ES-I3 (cell line): ENCODE data around the gene ZNF76.

Experiments
- H3K36me3 ChIP-seq: 2 replicates; pipeline ENCODE4 v1.6.1; 2013; ENCODE audit warnings: mild to moderate bottlenecking, low read length, control low read depth, moderate library complexity; ENCODE audit not compliant: insufficient read depth
- H3K4me1 ChIP-seq: 2 replicates; pipeline ENCODE4 v1.6.1; 2013; ENCODE audit warnings: mild to moderate bottlenecking, control low read depth, low read length; ENCODE audit not compliant: insufficient read depth
- H3K9ac ChIP-seq: 2 replicates; pipeline ENCODE4 v1.6.1; 2013; ENCODE audit warnings: low read depth, mild to moderate bottlenecking, low read length, moderate library complexity
- H3K9me3 ChIP-seq: 2 replicates; pipeline ENCODE4 v1.6.1; 2013; ENCODE audit warnings: mild to moderate bottlenecking, low read length, moderate library complexity; ENCODE audit not compliant: control insufficient read depth, insufficient read depth

Gene ZNF76

DNA sequence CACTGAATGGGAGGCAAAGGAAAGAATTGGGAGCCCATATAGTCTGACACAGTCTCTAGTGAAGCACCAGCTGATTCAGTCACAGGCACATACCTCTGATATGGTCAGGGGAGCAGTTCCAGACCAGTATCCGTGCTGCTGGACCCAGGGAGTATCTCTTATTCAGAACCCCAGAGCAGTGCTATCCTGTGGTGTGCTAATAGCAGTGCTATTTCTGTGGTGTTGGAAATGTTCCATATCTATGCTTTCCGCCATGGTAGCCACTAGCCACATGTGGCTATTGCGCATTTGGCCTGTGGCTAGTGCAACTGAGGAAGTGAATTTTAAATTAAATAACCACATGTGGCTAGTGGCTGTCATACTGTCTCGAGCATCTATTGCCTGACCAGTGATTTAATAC, 34.8 kb upstream of the ZNF76 start:
- H3K36me3 ChIP-seq: no peaks in the 10 kb centered on the region
- H3K9ac ChIP-seq: no peak overlapping the region
- no peaks in the 10 kb centered on the region for H3K9me3 ChIP-seq
- peaks cover 3% of the 10 kb centered on the region; the same call in 1 of the 2 replicates for H3K4me1 ChIP-seq

DNA sequence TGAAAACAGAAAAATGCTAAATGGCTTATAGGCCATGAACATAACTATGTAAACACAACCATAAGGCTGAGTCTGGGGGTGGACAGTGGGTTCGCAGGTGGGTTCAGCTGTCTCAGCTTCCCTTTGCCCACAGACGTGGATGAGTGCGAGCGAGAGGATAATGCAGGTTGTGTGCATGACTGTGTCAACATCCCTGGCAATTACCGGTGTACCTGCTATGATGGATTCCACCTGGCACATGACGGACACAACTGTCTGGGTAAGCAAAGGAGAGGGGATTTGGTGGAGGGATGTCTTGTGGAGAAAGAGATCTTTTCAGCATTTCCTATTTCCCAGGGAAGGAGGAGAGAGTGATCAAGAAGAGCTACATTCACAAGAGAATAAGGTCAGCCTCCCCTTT, 31.1 kb upstream of the ZNF76 start:
- Histone ChIP-seq H3K4me1 (no peaks in the 10 kb centered on the region), H3K9ac (no peak overlapping the region), H3K36me3 (no peaks in the 10 kb centered on the region), H3K9me3 (no peaks in the 10 kb centered on the region)

DNA sequence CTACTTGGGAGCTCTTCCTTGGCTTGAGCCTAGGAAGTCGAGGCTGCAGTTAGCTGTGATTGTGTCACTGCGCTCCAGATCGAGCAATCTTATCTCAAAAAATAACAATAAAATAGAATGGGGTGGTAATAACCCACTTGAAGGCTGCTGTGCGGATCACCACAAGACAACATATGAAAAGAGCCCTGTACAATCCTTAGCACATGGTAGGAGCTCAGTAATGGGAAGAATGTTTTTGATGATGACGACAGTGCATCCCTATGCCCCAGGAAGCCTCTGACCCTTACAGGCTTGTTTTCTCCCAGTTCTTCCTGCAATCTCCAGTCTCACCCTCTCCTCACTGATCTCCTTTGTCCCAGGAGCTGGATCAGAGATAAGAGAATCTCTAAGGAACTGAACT, 30.2 kb upstream of the ZNF76 start:
- Histone ChIP-seq H3K36me3 (no peaks in the 10 kb centered on the region), H3K4me1 (no peaks in the 10 kb centered on the region), H3K9me3 (no peaks in the 10 kb centered on the region), H3K9ac (no peak overlapping the region)

DNA sequence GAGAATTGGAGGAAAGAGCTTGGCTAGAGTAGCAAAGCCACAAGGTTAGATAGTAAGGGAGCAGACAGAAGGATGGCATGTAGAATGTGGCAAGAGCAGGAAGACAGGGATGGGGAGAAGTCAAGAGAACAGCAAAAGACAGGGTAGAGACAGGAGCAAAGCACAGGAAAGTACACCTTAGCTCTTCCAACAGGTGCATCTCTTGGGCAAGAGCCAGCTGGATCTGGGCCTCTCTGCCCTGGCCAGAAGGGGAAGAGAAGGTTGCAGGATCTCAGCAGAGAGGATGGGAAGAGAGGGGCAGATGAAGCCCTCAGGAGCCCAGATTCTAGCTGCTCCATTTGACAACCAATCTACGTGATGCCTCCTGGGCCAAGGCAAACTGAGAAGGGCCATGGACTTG, 29.0 kb upstream of the ZNF76 start:
- Histone ChIP-seq H3K4me1 (no peaks in the 10 kb centered on the region), H3K36me3 (no peaks in the 10 kb centered on the region), H3K9ac (no peak overlapping the region), H3K9me3 (peaks cover 5% of the 10 kb centered on the region; the same call in 1 of the 2 replicates)

DNA sequence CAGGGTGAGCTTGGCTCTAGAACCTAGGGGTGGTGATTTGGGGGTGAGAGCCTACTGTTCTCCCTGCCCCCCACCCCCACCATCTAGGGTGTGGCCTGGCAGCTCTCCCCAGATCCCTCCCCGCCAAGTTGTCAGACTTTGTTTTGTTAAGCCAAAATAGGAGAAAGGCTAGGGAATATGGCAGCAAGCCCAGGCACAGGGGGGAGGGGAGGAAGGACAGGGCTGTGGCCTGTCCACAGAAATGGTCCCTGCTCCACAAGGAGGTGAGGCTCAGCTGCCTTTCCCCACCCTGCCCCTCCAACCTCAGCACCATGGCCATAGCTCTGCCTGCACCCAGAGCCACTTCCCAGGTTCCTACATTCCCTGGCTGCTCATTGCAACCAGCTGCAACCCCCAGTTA, 28.6 kb upstream of the ZNF76 start:
- H3K9ac ChIP-seq: no peak overlapping the region
- H3K4me1 ChIP-seq: no peaks in the 10 kb centered on the region
- peaks cover 5% of the 10 kb centered on the region; the same call in 1 of the 2 replicates for H3K9me3 ChIP-seq
- H3K36me3 ChIP-seq: no peaks in the 10 kb centered on the region

DNA sequence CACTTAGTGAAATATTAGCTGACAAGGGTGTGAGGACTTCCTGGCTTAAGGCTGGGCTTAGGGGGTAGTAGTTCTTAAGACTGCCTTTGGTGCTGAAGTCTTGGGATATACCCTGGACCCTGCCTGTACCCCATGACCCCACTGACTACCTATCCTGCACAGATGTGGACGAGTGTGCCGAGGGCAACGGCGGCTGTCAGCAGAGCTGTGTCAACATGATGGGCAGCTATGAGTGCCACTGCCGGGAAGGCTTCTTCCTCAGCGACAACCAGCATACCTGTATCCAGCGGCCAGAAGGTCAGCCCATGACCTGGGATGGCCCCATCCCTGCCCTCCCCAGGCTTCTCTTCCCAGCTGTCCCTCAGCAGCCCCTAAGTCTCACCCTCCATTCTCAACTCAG, 28.0 kb upstream of the ZNF76 start:
- Histone ChIP-seq H3K9ac (no peak overlapping the region), H3K9me3 (peaks cover 5% of the 10 kb centered on the region; the same call in 1 of the 2 replicates), H3K36me3 (no peaks in the 10 kb centered on the region), H3K4me1 (no peaks in the 10 kb centered on the region)

DNA sequence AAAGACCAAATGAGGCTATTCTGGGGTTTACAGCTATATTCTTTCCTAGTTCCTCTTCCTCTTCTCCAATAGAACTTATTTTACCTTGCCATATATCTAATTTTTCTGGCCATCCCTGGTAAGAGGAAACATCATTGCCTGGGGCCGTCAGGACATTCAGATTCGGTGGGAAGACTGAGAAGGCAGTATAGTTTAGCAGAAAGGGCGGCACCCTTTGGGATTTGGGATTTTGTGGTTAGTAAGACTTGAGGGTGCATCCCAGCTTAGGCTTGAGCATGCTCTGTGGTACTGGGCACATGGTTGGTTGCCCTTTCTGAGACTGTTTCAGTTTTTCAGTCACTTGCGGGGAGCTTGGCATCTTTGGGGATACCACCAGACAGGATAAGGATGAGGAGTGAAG, 24.6 kb upstream of the ZNF76 start:
- Histone ChIP-seq H3K4me1 (peaks cover 24% of the 10 kb centered on the region), H3K9me3 (peaks cover 5% of the 10 kb centered on the region; the same call in 1 of the 2 replicates), H3K9ac (no peak overlapping the region), H3K36me3 (no peaks in the 10 kb centered on the region)

DNA sequence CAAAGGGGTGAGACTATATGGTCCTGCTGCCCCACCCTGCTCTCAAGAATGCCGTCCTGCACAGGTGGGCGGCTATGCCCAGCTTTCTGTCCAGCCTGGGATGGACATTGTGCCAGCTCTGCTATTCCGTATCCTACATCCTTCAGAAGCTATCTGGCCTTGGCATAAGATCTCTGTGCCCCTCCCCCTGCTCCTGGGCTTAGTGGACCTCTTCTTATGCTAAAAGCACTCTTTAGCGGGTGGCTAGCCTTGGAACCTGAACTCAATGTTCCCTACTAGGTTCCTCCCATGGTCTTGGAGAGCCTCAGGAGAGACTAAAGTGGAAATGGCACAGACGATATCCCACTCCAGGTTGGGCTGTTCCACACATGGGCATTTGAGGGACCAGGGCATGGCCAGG, 23.3 kb upstream of the ZNF76 start:
- Histone ChIP-seq H3K36me3 (no peaks in the 10 kb centered on the region), H3K4me1 (peaks cover 25% of the 10 kb centered on the region)

DNA sequence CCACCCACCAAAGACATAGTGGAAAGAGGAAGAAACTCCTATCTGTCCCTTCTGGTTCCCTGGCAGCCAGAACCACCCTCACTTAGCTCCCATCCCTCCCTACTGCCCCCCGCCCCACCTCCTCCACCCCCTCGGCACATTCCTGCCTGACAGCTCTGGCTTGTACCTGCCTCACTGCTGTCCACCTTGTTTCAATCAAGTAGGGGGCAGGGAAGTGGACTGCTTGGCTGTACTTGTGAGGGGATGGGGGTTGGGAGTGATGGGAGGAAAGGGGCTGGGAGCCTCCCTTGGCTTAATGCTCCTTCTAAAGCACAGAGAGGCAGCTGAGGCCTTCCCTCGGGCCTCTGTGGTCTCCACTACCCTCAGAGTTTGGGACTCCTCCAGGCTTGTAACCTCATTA, 22.1 kb upstream of the ZNF76 start:
- H3K36me3 ChIP-seq: no peaks in the 10 kb centered on the region
- H3K4me1 ChIP-seq: peaks cover 29% of the 10 kb centered on the region
- H3K9me3 ChIP-seq: peaks cover 5% of the 10 kb centered on the region; the same call in 1 of the 2 replicates
- no peak overlapping the region for H3K9ac ChIP-seq

More for the DNA sequence above, 23.3 kb upstream of the ZNF76 start:
- peaks cover 5% of the 10 kb centered on the region; the same call in 1 of the 2 replicates for H3K9me3 ChIP-seq
- H3K9ac ChIP-seq: no peak overlapping the region

DNA sequence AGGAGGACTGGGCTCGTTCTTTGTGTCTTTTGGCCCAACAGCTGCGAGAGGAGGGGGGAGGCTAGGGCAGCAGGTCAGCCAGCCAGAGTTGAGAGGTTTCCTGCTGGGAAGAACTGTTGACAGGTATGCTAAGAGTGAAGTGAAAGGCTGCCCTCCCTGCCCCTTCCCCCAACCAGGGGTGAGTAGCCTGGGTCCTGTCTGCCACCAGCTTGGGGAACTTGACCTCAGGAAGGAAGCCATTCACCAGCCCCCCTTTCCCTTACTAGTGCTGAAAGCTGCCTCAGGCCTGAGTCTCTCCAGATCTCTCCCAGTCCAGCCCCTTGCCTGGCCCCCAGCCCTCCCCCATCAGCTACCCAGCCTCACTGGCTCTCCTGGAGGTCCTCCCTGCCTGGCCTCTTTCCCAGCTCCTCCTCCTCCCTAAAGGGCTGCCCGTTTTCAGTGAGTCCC, 20.7 kb upstream of the ZNF76 start:
- H3K9ac ChIP-seq: no peak overlapping the region
- H3K36me3 ChIP-seq: no peaks in the 10 kb centered on the region
- peaks cover 5% of the 10 kb centered on the region; the same call in 1 of the 2 replicates for H3K9me3 ChIP-seq
- H3K4me1 ChIP-seq: peaks cover 29% of the 10 kb centered on the region

DNA sequence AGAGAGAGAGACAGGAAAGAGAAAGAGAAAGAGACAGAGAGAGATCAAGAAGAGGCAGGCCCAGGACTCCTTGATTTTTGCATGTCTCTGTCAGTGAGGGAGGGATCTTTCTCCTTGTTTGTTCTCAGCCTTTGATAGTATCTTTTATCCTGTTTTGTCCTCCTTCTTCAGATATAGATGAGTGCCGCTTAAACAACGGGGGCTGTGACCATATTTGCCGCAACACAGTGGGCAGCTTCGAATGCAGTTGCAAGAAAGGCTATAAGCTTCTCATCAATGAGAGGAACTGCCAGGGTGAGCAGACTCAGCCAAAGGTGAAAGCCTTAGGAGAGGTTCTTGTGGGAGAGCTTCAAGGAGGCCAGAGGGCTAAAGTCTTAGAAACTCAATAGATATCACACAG, 20.0 kb upstream of the ZNF76 start:
- peaks cover 29% of the 10 kb centered on the region for H3K4me1 ChIP-seq
- peaks cover 4% of the 10 kb centered on the region; the same call in 1 of the 2 replicates for H3K9me3 ChIP-seq
- no peak overlapping the region for H3K9ac ChIP-seq
- H3K36me3 ChIP-seq: no peaks in the 10 kb centered on the region

DNA sequence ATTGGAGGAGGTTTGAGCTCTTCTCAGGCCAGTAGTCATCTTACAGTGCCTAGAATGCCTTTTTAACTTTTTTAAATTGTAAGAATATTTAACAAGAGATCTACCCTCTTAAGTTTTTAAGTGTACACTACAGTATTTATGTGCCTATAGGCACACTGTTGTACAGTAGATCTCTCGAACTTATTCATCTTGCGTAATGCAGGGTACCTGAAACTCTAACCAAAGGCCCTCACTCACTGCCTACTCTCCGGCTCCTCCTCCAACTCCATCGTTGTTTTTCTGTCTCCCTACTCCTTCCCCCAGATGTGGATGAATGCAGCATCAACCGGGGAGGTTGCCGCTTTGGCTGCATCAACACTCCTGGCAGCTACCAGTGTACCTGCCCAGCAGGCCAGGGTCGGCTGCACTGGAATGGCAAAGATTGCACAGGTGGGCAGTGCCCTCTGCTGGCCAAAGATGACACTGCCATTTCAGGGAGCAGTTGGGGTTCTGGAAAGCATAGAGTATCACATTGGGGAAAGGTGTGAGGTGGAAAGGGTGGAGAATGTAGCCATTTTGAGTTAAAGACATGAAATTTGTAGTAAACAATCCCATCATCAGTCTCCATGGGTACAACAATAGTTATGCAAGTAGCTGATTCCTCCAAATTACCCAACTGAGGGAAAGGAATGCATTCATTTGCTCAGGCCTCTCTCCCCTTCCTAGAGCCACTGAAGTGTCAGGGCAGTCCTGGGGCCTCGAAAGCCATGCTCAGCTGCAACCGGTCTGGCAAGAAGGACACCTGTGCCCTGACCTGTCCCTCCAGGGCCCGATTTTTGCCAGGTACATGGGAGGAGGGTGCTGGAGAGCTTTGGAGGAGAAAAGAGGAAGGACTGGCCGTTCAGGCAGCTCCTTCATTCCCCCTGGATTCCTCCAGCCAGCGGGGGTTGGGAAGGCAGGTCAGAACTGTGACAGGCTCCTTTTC, 18.4 kb upstream of the ZNF76 start:
- Histone ChIP-seq H3K36me3 (no peaks in the 10 kb centered on the region), H3K4me1 (peaks cover 29% of the 10 kb centered on the region), H3K9ac (no peak overlapping the region), H3K9me3 (no peaks in the 10 kb centered on the region)

DNA sequence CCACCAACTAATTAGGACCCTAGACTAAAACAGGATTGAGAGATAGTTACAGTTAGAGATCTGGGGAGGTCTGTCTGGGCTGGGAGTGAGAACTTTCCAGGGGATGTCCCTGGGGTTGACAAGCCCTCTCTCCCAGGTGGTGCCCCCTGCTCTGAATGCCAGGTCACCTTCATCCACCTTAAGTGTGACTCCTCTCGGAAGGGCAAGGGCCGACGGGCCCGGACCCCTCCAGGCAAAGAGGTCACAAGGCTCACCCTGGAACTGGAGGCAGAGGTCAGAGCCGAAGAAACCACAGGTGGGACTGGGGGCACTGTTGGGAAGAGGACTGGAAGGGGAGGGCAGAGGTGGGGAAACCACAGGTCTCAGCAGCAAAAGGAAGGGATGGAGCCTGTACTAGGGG, 17.0 kb upstream of the ZNF76 start:
- peaks cover 29% of the 10 kb centered on the region for H3K4me1 ChIP-seq
- no peaks in the 10 kb centered on the region for H3K36me3 ChIP-seq
- H3K9ac ChIP-seq: no peak overlapping the region
- no peaks in the 10 kb centered on the region for H3K9me3 ChIP-seq

DNA sequence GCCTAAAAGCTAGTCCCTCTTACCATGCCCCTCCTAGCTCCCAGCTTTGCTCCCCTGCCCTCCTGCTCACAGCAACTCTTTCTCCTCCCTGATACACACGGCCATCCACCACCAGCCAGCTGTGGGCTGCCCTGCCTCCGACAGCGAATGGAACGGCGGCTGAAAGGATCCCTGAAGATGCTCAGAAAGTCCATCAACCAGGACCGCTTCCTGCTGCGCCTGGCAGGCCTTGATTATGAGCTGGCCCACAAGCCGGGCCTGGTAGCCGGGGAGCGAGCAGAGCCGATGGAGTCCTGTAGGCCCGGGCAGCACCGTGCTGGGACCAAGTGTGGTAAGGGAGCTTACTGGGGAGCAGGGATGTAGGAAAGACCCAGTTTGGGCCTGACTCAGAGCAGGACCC, 16.6 kb upstream of the ZNF76 start:
- Histone ChIP-seq H3K4me1 (peaks cover 25% of the 10 kb centered on the region), H3K36me3 (no peaks in the 10 kb centered on the region), H3K9me3 (no peaks in the 10 kb centered on the region), H3K9ac (no peak overlapping the region)

DNA sequence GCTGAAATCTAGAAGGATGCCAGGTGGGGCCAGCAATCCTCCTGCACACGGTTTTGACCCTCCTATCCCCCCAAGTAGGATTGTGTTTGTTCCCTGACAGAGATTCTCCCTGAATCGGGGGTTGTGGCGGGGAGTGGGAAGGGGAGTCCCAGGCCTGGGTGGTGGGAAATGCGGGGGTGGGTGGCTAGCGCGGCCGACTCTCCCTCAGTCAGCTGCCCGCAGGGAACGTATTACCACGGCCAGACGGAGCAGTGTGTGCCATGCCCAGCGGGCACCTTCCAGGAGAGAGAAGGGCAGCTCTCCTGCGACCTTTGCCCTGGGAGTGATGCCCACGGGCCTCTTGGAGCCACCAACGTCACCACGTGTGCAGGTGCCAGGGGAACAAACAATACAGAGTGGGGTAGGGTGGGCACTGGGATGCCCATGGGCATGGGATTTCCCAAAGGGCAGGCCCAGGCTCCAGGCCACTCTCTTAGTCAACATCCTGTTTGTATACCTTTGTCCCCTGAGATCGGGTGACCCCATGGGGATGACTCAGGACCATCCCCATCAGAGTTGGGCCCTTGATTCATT, 16.1 kb upstream of the ZNF76 start:
- Histone ChIP-seq H3K36me3 (no peaks in the 10 kb centered on the region), H3K9ac (no peak overlapping the region), H3K9me3 (no peaks in the 10 kb centered on the region), H3K4me1 (peaks cover 20% of the 10 kb centered on the region)
